Activated CD8-positive, alpha-beta memory T cell treated with anti-CD3 and anti-CD28 coated beads for 4 hours (primary cell): ENCODE data around the gene RXYLT1.
"Not testable (repeated sequence)": the region's sequence is repeated elsewhere in the genome, so short reads cannot be mapped to it uniquely, and the experiment has no call there.

Source experiments
- DNase-seq, 2 donors: peaks; one replicate each; pipeline ENCODE4 v3.0.0-alpha.2; 2020; ENCODE audit warnings: low read depth in 2 of 2

The RXYLT1 gene

GRCh38 chr12:63804746-63805145, 25.0 kb downstream of the RXYLT1 start:
- DNase-seq, result no peak

- DNase-seq, result no peak
Observed at GRCh38 chr12:63805704-63806672, 26.3 kb downstream of the RXYLT1 start.

GRCh38 chr12:63808631-63809030, 28.9 kb downstream of the RXYLT1 start:
- DNase-seq, result no peak

- no peak for DNase-seq
Observed at GRCh38 chr12:63809566-63809965, 29.9 kb downstream of the RXYLT1 start.

- no peak for DNase-seq
Observed at GRCh38 chr12:63811334-63811733, 31.6 kb downstream of the RXYLT1 start.

GRCh38 chr12:63811755-63812154, 32.0 kb downstream of the RXYLT1 start:
- DNase-seq, result no peak

GRCh38 chr12:63814146-63814772, 34.5 kb downstream of the RXYLT1 start:
- no peak for DNase-seq

- DNase-seq, result no peak
Observed at GRCh38 chr12:63815482-63815852, 35.8 kb downstream of the RXYLT1 start.

GRCh38 chr12:63816031-63816430, 36.3 kb downstream of the RXYLT1 start:
- DNase-seq, result no peak

GRCh38 chr12:63820427-63820826, 40.7 kb downstream of the RXYLT1 start:
- no peak for DNase-seq

GRCh38 chr12:63821781-63822251, 42.1 kb downstream of the RXYLT1 start:
- DNase-seq, result no peak

GRCh38 chr12:63822352-63822751, 42.6 kb downstream of the RXYLT1 start:
- DNase-seq, result no peak

- DNase-seq, result no peak
Observed at GRCh38 chr12:63823040-63823439, 43.3 kb downstream of the RXYLT1 start.

GRCh38 chr12:63826006-63826585, 46.4 kb downstream of the RXYLT1 start:
- no peak for DNase-seq

GRCh38 chr12:63828867-63829266, 49.2 kb downstream of the RXYLT1 start:
- no peak for DNase-seq

- DNase-seq, result no peak
Observed at GRCh38 chr12:63836046-63836445, 56.3 kb downstream of the RXYLT1 start.

GRCh38 chr12:63836936-63837335, 57.2 kb downstream of the RXYLT1 start:
- DNase-seq, result no peak

- no peak for DNase-seq
Observed at GRCh38 chr12:63838411-63838810, 58.7 kb downstream of the RXYLT1 start.

- DNase-seq, result no peak
Observed at GRCh38 chr12:63841011-63841410, 61.3 kb downstream of the RXYLT1 start.

- no peak for DNase-seq
Observed at GRCh38 chr12:63841571-63841970, 61.9 kb downstream of the RXYLT1 start.

GRCh38 chr12:63842750-63843149, 63.0 kb downstream of the RXYLT1 start:
- not testable (repeated sequence) for DNase-seq

- no peak for DNase-seq
Observed at GRCh38 chr12:63843254-63843720, 63.6 kb downstream of the RXYLT1 start.
